Activated CD8-positive, alpha-beta T cell treated with anti-CD3 and anti-CD28 coated beads for 36 hours (primary cell): ENCODE results near the gene CEACAM18. TPM values are rescaled to one million over a fixed set of nuclear protein-coding genes. Genes with fewer than 3 reads are reported as not detected.
"Not testable (repeated sequence)": the region's sequence is repeated elsewhere in the genome, so short reads cannot be mapped to it uniquely, and the experiment has no call there.

ENCODE experiments used
- ATAC-seq: fragments of 200-7000 bp; cut with Tn5 transposase; one replicate; pipeline ENCODE4 v1.10.0; 2021; ENCODE audit warnings: mild to moderate bottlenecking, moderate library complexity
- CTCF ChIA-PET: fragments of 350-600 bp; sonication (Branson Sonifier 250); formaldehyde crosslinking; loops from one replicate; lab custom pipeline; 2021; ENCODE audit warnings: antibody characterized with exemption; lab: Charles Lee
- POLR2A ChIA-PET: fragments of 350-600 bp; sonication (Branson Sonifier 250); formaldehyde crosslinking; loops from one replicate; lab custom pipeline; 2021; ENCODE audit warnings: antibody characterized with exemption; lab: Charles Lee
- DNase-seq: peaks from one replicate; pipeline ENCODE4 v3.0.0-alpha.2; 2020
- H3K27ac Mint-ChIP-seq: one replicate; pipeline ENCODE4 v1.8.0; 2021; ENCODE audit warnings: mild to moderate bottlenecking, mixed read lengths
- H3K27me3 Mint-ChIP-seq: one replicate; pipeline ENCODE4 v1.8.0; 2021; ENCODE audit warnings: mixed read lengths
- H3K36me3 Mint-ChIP-seq: one replicate; pipeline ENCODE4 v1.8.0; 2021; ENCODE audit warnings: low read depth, mixed read lengths
- H3K4me1 Mint-ChIP-seq: one replicate; pipeline ENCODE4 v1.8.0; 2021; ENCODE audit warnings: low read depth, mixed read lengths
- H3K4me3 Mint-ChIP-seq: one replicate; pipeline ENCODE4 v1.8.0; 2021; ENCODE audit warnings: mild to moderate bottlenecking, moderate library complexity, mixed read lengths
- H3K9me3 Mint-ChIP-seq: one replicate; pipeline ENCODE4 v1.8.0; 2021; ENCODE audit warnings: mixed read lengths
- intact Hi-C: fragments of 100-400 bp; cut with micrococcal nuclease; formaldehyde crosslinking; loops from one replicate; pipeline ENCODE4 v1.10.0; 2022
- total RNA-seq, 2 experiments: library from RNA; stranded (reverse); gene quantifications; one replicate each; pipeline ENCODE4 v1.2.3, GENCODE V29; 2021
- TF ChIP-seq, protein P1 (sequence below): fragments of 200-600 bp; IDR thresholded peaks from one replicate; pipeline ENCODE4 v1.8.0; 2022; ENCODE audit warnings: antibody characterized with exemption, mild to moderate bottlenecking

Gene CEACAM18
- total RNA-seq, 2 experiments from 2014 or later: not detected

DNA sequence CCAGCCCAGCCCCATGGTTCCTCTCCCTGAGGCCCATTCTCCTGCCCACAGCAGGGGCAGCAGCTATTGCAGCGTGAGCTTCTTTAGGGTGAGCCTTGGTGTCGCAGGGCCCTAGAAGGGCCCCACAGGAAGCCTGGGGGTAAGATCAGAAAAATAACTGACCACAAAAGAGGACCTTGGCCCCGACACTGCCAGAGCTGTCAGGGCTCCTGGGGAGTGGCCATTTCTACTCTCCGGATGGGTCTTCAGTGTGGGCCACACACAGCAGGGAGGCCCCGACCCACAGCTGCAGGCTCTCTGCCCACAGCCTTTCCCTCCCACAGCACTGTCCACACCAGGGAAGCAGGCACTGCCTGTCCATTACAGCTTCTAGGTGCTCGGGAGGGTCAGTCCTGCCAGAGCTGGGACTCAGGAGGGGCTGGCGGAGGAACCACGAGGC lies 16.6 kb upstream of the CEACAM18 start:
- H3K4me3 Mint-ChIP-seq: no peak overlapping the region
- TF ChIP-seq, protein P1, sequence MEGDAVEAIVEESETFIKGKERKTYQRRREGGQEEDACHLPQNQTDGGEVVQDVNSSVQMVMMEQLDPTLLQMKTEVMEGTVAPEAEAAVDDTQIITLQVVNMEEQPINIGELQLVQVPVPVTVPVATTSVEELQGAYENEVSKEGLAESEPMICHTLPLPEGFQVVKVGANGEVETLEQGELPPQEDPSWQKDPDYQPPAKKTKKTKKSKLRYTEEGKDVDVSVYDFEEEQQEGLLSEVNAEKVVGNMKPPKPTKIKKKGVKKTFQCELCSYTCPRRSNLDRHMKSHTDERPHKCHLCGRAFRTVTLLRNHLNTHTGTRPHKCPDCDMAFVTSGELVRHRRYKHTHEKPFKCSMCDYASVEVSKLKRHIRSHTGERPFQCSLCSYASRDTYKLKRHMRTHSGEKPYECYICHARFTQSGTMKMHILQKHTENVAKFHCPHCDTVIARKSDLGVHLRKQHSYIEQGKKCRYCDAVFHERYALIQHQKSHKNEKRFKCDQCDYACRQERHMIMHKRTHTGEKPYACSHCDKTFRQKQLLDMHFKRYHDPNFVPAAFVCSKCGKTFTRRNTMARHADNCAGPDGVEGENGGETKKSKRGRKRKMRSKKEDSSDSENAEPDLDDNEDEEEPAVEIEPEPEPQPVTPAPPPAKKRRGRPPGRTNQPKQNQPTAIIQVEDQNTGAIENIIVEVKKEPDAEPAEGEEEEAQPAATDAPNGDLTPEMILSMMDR: no peak
- H3K27me3 Mint-ChIP-seq: peaks cover 51% of the 10 kb centered on the region
- DNase-seq: no peak
- no peak overlapping the region for H3K27ac Mint-ChIP-seq
- ATAC-seq: no peak
- intact Hi-C loops: no loop called here
- no peaks in the 10 kb centered on the region for H3K36me3 Mint-ChIP-seq
- H3K4me1 Mint-ChIP-seq: peaks cover 21% of the 10 kb centered on the region
- no peaks in the 10 kb centered on the region for H3K9me3 Mint-ChIP-seq
- ChIA-PET POLR2A (interaction anchor here (0.6 to 1.6 kb wide), 2 partner anchors 14 to 21 kb away, joined by 3 to 5 read pairs; no protein-coding TSS in a partner anchor), CTCF (interaction anchor here (0.7 to 4.0 kb wide), 4 partner anchors 11 to 41 kb away, joined by 3 to 34 read pairs (median 4); no protein-coding TSS in a partner anchor)

- DNase-seq: no peak
- H3K36me3 Mint-ChIP-seq: no peaks in the 10 kb centered on the region
- H3K27me3 Mint-ChIP-seq: peaks cover 56% of the 10 kb centered on the region
- no peak overlapping the region for H3K4me3 Mint-ChIP-seq
- TF ChIP-seq, protein P1: no peak
- H3K27ac Mint-ChIP-seq: no peak overlapping the region
- no peak for ATAC-seq
- intact Hi-C loops: no loop called here
- peaks cover 24% of the 10 kb centered on the region for H3K4me1 Mint-ChIP-seq
- POLR2A ChIA-PET: interaction anchor here (0.6 to 1.6 kb wide), 2 partner anchors 14 to 22 kb away, joined by 3 to 5 read pairs; no protein-coding TSS in a partner anchor
- CTCF ChIA-PET: interaction anchor here (0.7 to 4.0 kb wide), 4 partner anchors 10 to 53 kb away, joined by 3 to 34 read pairs (median 7); no protein-coding TSS in a partner anchor
- H3K9me3 Mint-ChIP-seq: no peaks in the 10 kb centered on the region
These were observed 16.1 kb upstream of the CEACAM18 start for GRCh38 chr19:51462276-51462675.

DNA sequence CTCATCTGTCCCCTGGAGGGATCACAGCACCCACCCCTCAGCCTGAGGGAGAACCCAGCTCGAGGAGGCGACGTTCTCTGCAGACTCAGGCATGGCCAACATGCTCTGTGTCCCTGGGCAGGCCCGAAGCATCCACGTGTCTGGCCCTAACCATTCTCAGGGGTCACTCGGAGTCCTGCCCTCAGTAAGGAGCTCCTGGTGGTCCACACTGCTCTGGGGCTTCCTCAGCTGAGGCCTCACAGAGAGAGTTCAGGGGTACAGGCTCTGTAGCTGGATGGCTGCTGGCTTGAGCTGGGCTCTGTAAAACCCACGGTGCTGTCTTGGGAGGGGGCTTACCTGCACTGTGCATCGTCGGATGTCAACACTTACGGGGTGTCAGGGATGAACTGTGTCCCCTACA lies 15.7 kb upstream of the CEACAM18 start:
- Mint-ChIP-seq H3K4me3 (no peak overlapping the region), H3K36me3 (no peaks in the 10 kb centered on the region), H3K9me3 (no peaks in the 10 kb centered on the region), H3K27ac (no peak overlapping the region), H3K4me1 (peaks cover 26% of the 10 kb centered on the region), H3K27me3 (peaks cover 60% of the 10 kb centered on the region)
- ChIA-PET CTCF (interaction anchor here (1.1 to 4.0 kb wide), 3 partner anchors 10 to 52 kb away, joined by 3 to 34 read pairs (median 10); no protein-coding TSS in a partner anchor), POLR2A (interaction anchor here (1.6 kb wide), 1 partner anchor 22 kb away, joined by 5 read pairs; no protein-coding TSS in a partner anchor)
- DNase-seq: no peak
- no peak for ATAC-seq
- intact Hi-C loops: no loop called here
- TF ChIP-seq, protein P1: no peak

GRCh38 chr19:51463976-51464581 lies 14.3 kb upstream of the CEACAM18 start:
- CTCF ChIA-PET, intact Hi-C loops, DNase-seq, H3K27ac Mint-ChIP-seq, POLR2A ChIA-PET, H3K36me3 Mint-ChIP-seq, H3K9me3 Mint-ChIP-seq: not testable (repeated sequence)
- ATAC-seq: peak; percentile 37
- H3K27me3 Mint-ChIP-seq: peaks cover 59% of the 10 kb centered on the region
- peaks cover 32% of the 10 kb centered on the region for H3K4me1 Mint-ChIP-seq
- peak overlapping the region; percentile 6 for H3K4me3 Mint-ChIP-seq

GRCh38 chr19:51466723-51467122 lies 11.6 kb upstream of the CEACAM18 start:
- no peak for ATAC-seq
- Mint-ChIP-seq H3K9me3 (no peaks in the 10 kb centered on the region), H3K27ac (no peak overlapping the region), H3K4me3 (no peak overlapping the region), H3K4me1 (peaks cover 28% of the 10 kb centered on the region), H3K36me3 (no peaks in the 10 kb centered on the region), H3K27me3 (peaks cover 51% of the 10 kb centered on the region)
- no peak for DNase-seq
- TF ChIP-seq, protein P1: no peak
- ChIA-PET CTCF (interaction anchor here (0.9 to 3.4 kb wide), 3 partner anchors 45 to 190 kb away, joined by 3 to 19 read pairs (median 17); no protein-coding TSS in a partner anchor), POLR2A (interaction anchor here (0.6 to 2.1 kb wide), 2 partner anchors 12 to 49 kb away, joined by 4 to 5 read pairs; no protein-coding TSS in a partner anchor)
- intact Hi-C loops: no loop called here
